T-cell (primary cell): Measurements from ENCODE around the gene ATP2A3. TPM values are rescaled to one million over a fixed set of nuclear protein-coding genes. Genes with fewer than 3 reads are reported as not detected.

Source experiments
- ATAC-seq, 4 experiments: fragments of 200-7000 bp in 3 of 4; fragments of 150-1000 bp in 1 of 4; cut with Tn5 transposase; replicated peaks in 1 of 4; 1 replicate in 3 of 4; 2 replicates in 1 of 4; pipeline ENCODE4 v1.10.0; 2021; ENCODE audit warnings: moderate library complexity in 3 of 4, mild to moderate bottlenecking in 2 of 4, moderate number of reproducible peaks in 1 of 4
- CTCF ChIA-PET, 2 donors: fragments of 300-600 bp; sonication (Branson Sonifier 250); formaldehyde crosslinking; loops; one replicate each; lab custom pipeline; 2022; ENCODE audit warnings: antibody characterized with exemption in 2 of 2; lab: Charles Lee
- POLR2A ChIA-PET, 2 donors: fragments of 300-600 bp; sonication (Branson Sonifier 250); formaldehyde crosslinking; loops; one replicate each; lab custom pipeline; 2022; ENCODE audit warnings: antibody characterized with exemption in 2 of 2; lab: Charles Lee
- DNase-seq, 35 experiments: peaks; one replicate each; pipeline versions ENCODE4 v3.0.0 to v3.0.0-alpha.2; 2013 to 2023
- H3K27ac ChIP-seq: one replicate; pipeline ENCODE4 v1.5.1; 2013; ENCODE audit warnings: low read length
- H3K27me3 ChIP-seq, 2 experiments: replicated peaks in 1 of 2; 1 replicate in 1 of 2; 2 replicates in 1 of 2; pipeline versions ENCODE4 v1.6.1 to v1.7.0; 2013; ENCODE audit warnings: low read length in 1 of 2, mixed read lengths in 1 of 2; ENCODE audit not compliant: control insufficient read depth in 2 of 2, insufficient read depth in 2 of 2; ENCODE audit errors: extremely low read depth in 1 of 2
- H3K36me3 ChIP-seq, 2 donors: 1 replicate in 1 of 2; 2 replicates in 1 of 2; pipeline versions ENCODE4 v1.6.1 to v1.7.0; 2013; ENCODE audit warnings: low read length in 1 of 2; ENCODE audit not compliant: control insufficient read depth in 2 of 2, insufficient read depth in 1 of 2; ENCODE audit errors: extremely low read depth in 1 of 2
- H3K4me1 ChIP-seq, 2 experiments: 1 replicate in 1 of 2; 2 replicates in 1 of 2; pipeline versions ENCODE4 v1.6.1 to v1.7.0; 2013; ENCODE audit warnings: low read length in 2 of 2, mixed read lengths in 1 of 2; ENCODE audit not compliant: insufficient read depth in 2 of 2, control insufficient read depth in 1 of 2; ENCODE audit errors: extremely low read depth in 1 of 2
- H3K4me3 ChIP-seq, 2 donors: 1 replicate in 1 of 2; 2 replicates in 1 of 2; pipeline versions ENCODE4 v1.5.1 to v1.7.0; 2013; ENCODE audit warnings: mild to moderate bottlenecking in 2 of 2, low read length in 1 of 2, moderate library complexity in 1 of 2; ENCODE audit not compliant: control insufficient read depth in 1 of 2; ENCODE audit errors: extremely low read depth in 1 of 2
- H3K9me3 ChIP-seq: 2 replicates; pipeline ENCODE4 v1.7.0; 2013
- H3K27ac Mint-ChIP-seq, 2 donors: one replicate each; pipeline ENCODE4 v1.8.0; 2020 to 2021; ENCODE audit warnings: mild to moderate bottlenecking in 2 of 2, mixed read lengths in 2 of 2
- H3K27me3 Mint-ChIP-seq, 2 donors: one replicate each; pipeline ENCODE4 v1.8.0; 2021 to 2022; ENCODE audit warnings: mixed read lengths in 2 of 2
- H3K36me3 Mint-ChIP-seq: one replicate; pipeline ENCODE4 v1.8.0; 2021; ENCODE audit warnings: mixed read lengths
- H3K4me1 Mint-ChIP-seq, 3 donors: one replicate each; pipeline ENCODE4 v1.8.0; 2020 to 2022; ENCODE audit warnings: mixed read lengths in 3 of 3, mild to moderate bottlenecking in 1 of 3
- H3K4me3 Mint-ChIP-seq, 3 donors: one replicate each; pipeline ENCODE4 v1.8.0; 2020 to 2022; ENCODE audit warnings: mild to moderate bottlenecking in 3 of 3, mixed read lengths in 3 of 3, moderate library complexity in 3 of 3
- H3K9me3 Mint-ChIP-seq, 3 donors: one replicate each; pipeline ENCODE4 v1.8.0; 2020 to 2022; ENCODE audit warnings: mixed read lengths in 3 of 3
- WGBS: methylation state at CpG from one replicate; pipeline ENCODE4 v1.1.5; 2013; ENCODE audit warnings: missing lambda C conversion rate; ENCODE audit not compliant: insufficient coverage; 5-methylcytosine and 5-hydroxymethylcytosine counted together
- total RNA-seq, 35 experiments: library from RNA in 6 of 35; stranded (reverse) in 6 of 35; fragments of 120-200 nt in 1 of 35; gene quantifications; one replicate each; pipeline versions ENCODE4 v1.2.1 to v1.2.4 and lab custom pipeline; 2013 to 2026

ATP2A3 gene
- total RNA-seq, 5 donors from 2014 or later (not counting 1 experiment from before 2014, with no cell fraction given) = 228 to 303 (median 248) TPM

DNA sequence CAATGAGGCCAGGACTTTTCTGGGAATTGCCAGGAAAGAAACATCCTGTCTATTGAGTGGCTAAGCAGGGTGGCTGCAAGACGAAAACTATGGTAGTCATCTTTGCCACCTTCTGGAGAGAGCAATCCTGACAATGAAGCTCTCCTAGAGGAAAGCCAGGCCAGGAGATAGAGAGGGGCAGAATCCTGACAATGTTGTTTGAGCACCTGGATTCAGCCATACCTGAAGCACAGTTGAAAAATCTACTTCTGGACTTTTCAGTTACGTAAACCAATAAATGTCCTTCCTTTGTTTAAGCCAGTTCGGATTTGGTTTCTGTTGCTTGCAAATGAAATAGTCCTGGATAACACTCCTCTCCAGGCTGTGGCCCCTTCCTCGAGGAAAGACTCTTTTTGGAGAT lies 57.4 kb downstream of the ATP2A3 start:
- CTCF ChIA-PET = interaction anchor here in 1 of 2 donors (1.0 kb wide), 1 partner anchor 10 kb away, joined by 3 read pairs; no protein-coding TSS in a partner anchor
- H3K9me3 ChIP-seq = no peaks in the 10 kb centered on the region
- Mint-ChIP-seq H3K4me1 (peaks cover 11 to 14% (median 11%) of the 10 kb centered on the region in 3 donors), H3K9me3 (no peaks in the 10 kb centered on the region), H3K36me3 (no peaks in the 10 kb centered on the region), H3K4me3 (no peak overlapping the region), H3K27ac (no peak overlapping the region), H3K27me3 (no peaks in the 10 kb centered on the region)
- H3K4me1 ChIP-seq = peaks cover 5 to 18% of the 10 kb centered on the region in 2 experiments
- ATAC-seq (no peak), DNase-seq (no peak)
- H3K36me3 ChIP-seq = no peaks in the 10 kb centered on the region
- no peak overlapping the region for H3K27ac ChIP-seq
- POLR2A ChIA-PET = no interaction called here
- H3K27me3 ChIP-seq = peaks cover 0 to 14% of the 10 kb centered on the region in 2 experiments
- WGBS = 92% methylated on average over 3 of the region's 4 CpGs
- no peak overlapping the region for H3K4me3 ChIP-seq

DNA sequence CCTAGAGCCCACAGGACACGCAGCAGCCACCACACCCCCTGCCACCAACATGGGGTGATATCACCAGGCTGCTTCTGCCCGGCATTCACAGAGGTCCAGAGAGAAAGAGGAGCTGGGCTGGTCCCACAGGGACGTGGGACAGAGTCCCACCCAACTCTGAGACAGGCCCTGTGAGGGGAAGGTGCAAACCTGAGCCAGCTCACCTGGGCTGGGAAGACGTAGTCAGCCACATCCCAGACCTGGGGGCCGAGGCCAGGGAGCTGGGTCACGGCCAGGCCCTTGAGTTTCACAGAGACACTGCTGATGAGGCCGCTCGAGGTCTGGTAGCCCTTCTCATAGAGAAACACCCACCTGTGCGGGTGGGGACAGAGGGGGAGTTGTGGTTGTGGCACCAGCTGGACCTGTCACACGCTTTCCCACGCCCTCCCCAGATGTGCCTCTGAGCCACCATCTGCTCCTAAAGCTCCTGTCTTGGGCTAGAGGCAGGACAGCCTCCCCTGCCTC lies 59.2 kb downstream of the ATP2A3 start:
- CTCF ChIA-PET = interaction anchor here in 1 of 2 donors (1.1 kb wide), 1 partner anchor 9 kb away, joined by 3 read pairs; no protein-coding TSS in a partner anchor
- H3K4me3 Mint-ChIP-seq = no peak overlapping the region
- H3K27me3 Mint-ChIP-seq = no peaks in the 10 kb centered on the region
- 80% methylated on average over 7 of the region's 11 CpGs for WGBS
- Histone ChIP-seq H3K4me3 (no peak overlapping the region), H3K4me1 (no peaks in the 10 kb centered on the region), H3K36me3 (no peaks in the 10 kb centered on the region), H3K27ac (no peak overlapping the region), H3K27me3 (peaks cover 0 to 14% of the 10 kb centered on the region in 2 experiments), H3K9me3 (no peaks in the 10 kb centered on the region)
- no peak overlapping the region for H3K27ac Mint-ChIP-seq
- POLR2A ChIA-PET = no interaction called here
- DNase-seq = no peak
- H3K4me1 Mint-ChIP-seq = no peaks in the 10 kb centered on the region
- no peaks in the 10 kb centered on the region for H3K36me3 Mint-ChIP-seq
- H3K9me3 Mint-ChIP-seq = no peaks in the 10 kb centered on the region
- ATAC-seq = no peak

DNA sequence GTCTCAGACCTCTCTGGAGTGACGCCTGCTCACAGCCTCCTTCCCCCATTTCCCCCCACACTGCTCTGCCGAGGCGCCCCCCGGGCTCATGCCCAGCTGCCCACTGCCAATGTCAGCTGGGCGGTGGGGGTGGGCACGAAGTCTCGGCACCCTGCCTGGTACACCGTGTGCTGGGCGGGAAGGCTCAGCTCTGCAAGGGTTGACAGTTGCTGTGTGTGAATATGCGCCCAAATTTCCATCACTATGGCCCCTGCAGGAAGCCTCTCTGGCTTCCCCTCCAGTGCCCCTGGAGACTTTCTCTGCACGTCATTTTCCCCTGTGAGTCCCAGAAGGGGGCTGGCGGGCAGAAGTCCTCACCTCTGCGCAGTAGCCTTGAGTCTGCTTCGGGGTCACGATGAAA lies 59.7 kb downstream of the ATP2A3 start:
- no peak overlapping the region for H3K27ac ChIP-seq
- Mint-ChIP-seq H3K9me3 (no peaks in the 10 kb centered on the region), H3K4me3 (no peak overlapping the region), H3K36me3 (no peaks in the 10 kb centered on the region), H3K27ac (no peak overlapping the region), H3K4me1 (no peaks in the 10 kb centered on the region), H3K27me3 (no peaks in the 10 kb centered on the region)
- POLR2A ChIA-PET = no interaction called here
- peaks cover 0 to 14% of the 10 kb centered on the region in 2 experiments for H3K27me3 ChIP-seq
- ATAC-seq (peak in 1 of 4 experiments; percentile 26), DNase-seq (no peak)
- no peaks in the 10 kb centered on the region for H3K9me3 ChIP-seq
- CTCF ChIA-PET = interaction anchor here in 1 of 2 donors (1.1 kb wide), 1 partner anchor 10 kb away, joined by 3 read pairs; no protein-coding TSS in a partner anchor
- no peak overlapping the region for H3K4me3 ChIP-seq
- H3K4me1 ChIP-seq = no peaks in the 10 kb centered on the region
- 34% methylated on average over 10 of the region's 15 CpGs for WGBS
- no peaks in the 10 kb centered on the region for H3K36me3 ChIP-seq

DNA sequence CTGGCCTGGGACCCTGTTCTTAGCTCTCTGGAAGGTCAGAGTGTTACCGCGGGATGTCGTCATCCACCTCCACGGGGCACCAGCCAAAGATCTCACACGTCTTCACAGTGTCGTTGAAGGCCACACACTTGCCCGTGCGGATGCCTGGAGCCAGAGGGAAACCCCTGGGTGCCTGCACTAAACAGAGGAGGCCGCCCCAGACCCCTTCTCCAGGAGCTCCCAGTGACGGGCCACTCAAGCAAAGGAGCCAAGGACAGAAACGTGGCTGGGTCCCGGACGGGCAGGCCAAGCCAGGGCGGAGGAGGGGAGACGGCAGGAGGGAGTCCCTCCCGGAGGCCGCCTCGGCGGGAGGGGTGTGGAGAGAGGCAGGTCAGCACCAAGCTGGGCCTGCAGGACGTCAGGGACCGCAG lies 60.4 kb downstream of the ATP2A3 start:
- DNase-seq = no peak
- Histone ChIP-seq H3K4me1 (no peaks in the 10 kb centered on the region), H3K9me3 (no peaks in the 10 kb centered on the region), H3K27ac (no peak overlapping the region), H3K27me3 (peaks cover 0 to 14% of the 10 kb centered on the region in 2 experiments), H3K4me3 (no peak overlapping the region), H3K36me3 (no peaks in the 10 kb centered on the region)
- Mint-ChIP-seq H3K4me1 (no peaks in the 10 kb centered on the region), H3K4me3 (no peak overlapping the region), H3K9me3 (no peaks in the 10 kb centered on the region), H3K27me3 (no peaks in the 10 kb centered on the region), H3K27ac (no peak overlapping the region), H3K36me3 (no peaks in the 10 kb centered on the region)
- 90% methylated on average over 9 of the region's 21 CpGs for WGBS
- ChIA-PET POLR2A (no interaction called here), CTCF (no interaction called here)
- ATAC-seq = no peak

DNA sequence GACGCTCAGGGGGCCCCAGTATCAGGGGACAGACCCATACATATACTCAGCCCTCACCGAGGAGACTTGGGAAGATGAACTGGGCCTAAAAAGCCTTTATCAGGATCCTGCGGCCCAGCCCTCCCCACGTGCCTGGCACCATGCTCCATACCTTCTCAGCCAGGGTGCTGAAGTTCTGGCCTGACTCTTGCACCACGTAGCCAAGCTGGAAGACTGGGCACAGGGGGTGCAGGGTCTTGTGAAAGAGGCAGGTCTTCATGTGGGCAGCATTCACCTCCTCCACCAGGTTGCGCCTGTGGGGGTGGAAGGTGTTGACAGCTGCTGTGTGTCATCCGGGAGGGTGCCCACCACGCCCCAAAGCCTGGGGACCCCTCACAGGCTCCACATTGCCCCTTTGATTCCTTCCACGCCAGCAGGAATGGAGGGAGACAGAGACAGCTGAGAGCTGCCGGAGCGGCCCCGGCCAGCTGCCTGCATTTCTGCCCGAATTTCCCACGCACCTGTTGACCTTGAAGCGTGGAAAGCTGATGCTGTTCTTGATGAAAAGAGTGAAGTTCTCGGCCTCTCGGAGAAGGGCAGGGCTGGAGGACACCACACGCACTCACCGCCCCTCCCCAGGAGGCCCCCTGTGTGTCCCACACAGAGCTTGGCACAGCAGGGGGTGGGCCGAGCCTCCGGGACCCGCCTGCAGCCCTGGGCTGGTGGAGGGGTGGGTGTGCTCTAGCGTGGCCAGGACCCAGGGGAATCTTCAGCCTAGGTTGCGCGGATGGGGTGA lies 61.0 kb downstream of the ATP2A3 start:
- H3K4me1 Mint-ChIP-seq = no peaks in the 10 kb centered on the region
- ChIA-PET POLR2A (interaction anchor here in 1 of 2 donors (0.7 kb wide), 1 partner anchor 12 kb away, joined by 3 read pairs; no protein-coding TSS in a partner anchor), CTCF (no interaction called here)
- Histone ChIP-seq H3K27me3 (peaks cover 0 to 14% of the 10 kb centered on the region in 2 experiments), H3K4me3 (no peak overlapping the region), H3K27ac (no peak overlapping the region), H3K36me3 (no peaks in the 10 kb centered on the region), H3K4me1 (no peaks in the 10 kb centered on the region), H3K9me3 (no peaks in the 10 kb centered on the region)
- no peaks in the 10 kb centered on the region for H3K9me3 Mint-ChIP-seq
- no peak for ATAC-seq
- H3K4me3 Mint-ChIP-seq = no peak overlapping the region
- no peak for DNase-seq
- no peaks in the 10 kb centered on the region for H3K36me3 Mint-ChIP-seq
- H3K27me3 Mint-ChIP-seq = no peaks in the 10 kb centered on the region
- 93% methylated on average over 16 of the region's 25 CpGs for WGBS
- H3K27ac Mint-ChIP-seq = no peak overlapping the region

DNA sequence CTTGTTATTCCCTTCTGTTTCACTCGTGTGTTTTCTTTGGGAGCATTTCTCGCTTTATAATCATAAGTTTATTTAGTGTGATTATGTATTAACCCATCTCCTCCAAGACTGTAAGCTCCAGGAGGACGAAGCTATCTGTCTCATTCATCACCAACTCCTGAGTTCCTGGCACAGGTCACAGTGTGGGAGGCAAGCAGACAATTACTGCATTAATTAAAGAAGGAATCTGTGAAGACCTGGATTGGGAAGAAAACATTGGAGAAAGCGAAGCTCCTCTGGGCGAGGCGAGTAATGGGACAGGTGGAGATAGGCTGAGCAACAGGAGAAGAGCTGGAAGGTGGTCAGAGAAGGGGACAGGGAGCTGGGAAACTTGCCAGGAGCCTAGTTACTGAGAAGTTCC lies 63.6 kb downstream of the ATP2A3 start:
- no peaks in the 10 kb centered on the region for H3K36me3 Mint-ChIP-seq
- no peaks in the 10 kb centered on the region for H3K9me3 ChIP-seq
- POLR2A ChIA-PET = no interaction called here
- CTCF ChIA-PET = interaction anchor here in 1 of 2 donors (0.6 kb wide), 1 partner anchor 1745 kb away, joined by 3 read pairs; no protein-coding TSS in a partner anchor
- H3K4me1 Mint-ChIP-seq = no peaks in the 10 kb centered on the region
- H3K4me3 ChIP-seq = no peak overlapping the region
- H3K27ac ChIP-seq = no peak overlapping the region
- peaks cover 0 to 14% of the 10 kb centered on the region in 2 experiments for H3K27me3 ChIP-seq
- no peaks in the 10 kb centered on the region for H3K36me3 ChIP-seq
- no peak for ATAC-seq
- H3K27ac Mint-ChIP-seq = no peak overlapping the region
- WGBS = 89% methylated on average over 3 of the region's 6 CpGs
- H3K27me3 Mint-ChIP-seq = no peaks in the 10 kb centered on the region
- no peak for DNase-seq
- H3K9me3 Mint-ChIP-seq = no peaks in the 10 kb centered on the region
- no peak overlapping the region for H3K4me3 Mint-ChIP-seq
- H3K4me1 ChIP-seq = no peaks in the 10 kb centered on the region
